Trophoblast cell (in vitro differentiated cells and primary cell): Measurements from ENCODE around the gene NME9.
A peak's percentile ranks its signal among the peaks of the same experiment; 100 is the strongest.

Source experiments
- DNase-seq, 2 donors: peaks; one replicate each; pipeline ENCODE4 v3.0.0-alpha.2; 2016
- H2AFZ ChIP-seq: 2 replicates; pipeline ENCODE4 v1.6.1; 2013; ENCODE audit warnings: low read length, moderate library complexity, mild to moderate bottlenecking; ENCODE audit not compliant: insufficient read depth, poor library complexity
- H2AK5ac ChIP-seq: 2 replicates; pipeline ENCODE4 v1.6.1; 2013; ENCODE audit warnings: mild to moderate bottlenecking, low read length
- H2BK120ac ChIP-seq: 2 replicates; pipeline ENCODE4 v1.6.1; 2013; ENCODE audit warnings: low read length, mild to moderate bottlenecking, moderate library complexity; ENCODE audit not compliant: insufficient read depth, poor library complexity
- H2BK12ac ChIP-seq: 2 replicates; pipeline ENCODE4 v1.6.1; 2013; ENCODE audit warnings: mild to moderate bottlenecking, low read length, moderate library complexity
- H2BK5ac ChIP-seq: 2 replicates; pipeline ENCODE4 v1.6.1; 2013; ENCODE audit warnings: low read length, low read depth, moderate library complexity, mild to moderate bottlenecking; ENCODE audit not compliant: poor library complexity
- H3K14ac ChIP-seq: 2 replicates; pipeline ENCODE4 v1.6.1; 2013; ENCODE audit warnings: mild to moderate bottlenecking, low read length
- H3K18ac ChIP-seq: 2 replicates; pipeline ENCODE4 v1.6.1; 2013; ENCODE audit warnings: mild to moderate bottlenecking, low read length
- H3K23ac ChIP-seq: 2 replicates; pipeline ENCODE4 v1.6.1; 2013; ENCODE audit warnings: low read length
- H3K27ac ChIP-seq: 2 replicates; pipeline ENCODE4 v1.5.1; 2013; ENCODE audit warnings: low read depth, mild to moderate bottlenecking, inconsistent platforms, low read length, moderate library complexity
- H3K27me3 ChIP-seq: 2 replicates; pipeline ENCODE4 v1.6.1; 2013; ENCODE audit warnings: inconsistent platforms, mild to moderate bottlenecking, low read length, moderate library complexity; ENCODE audit not compliant: insufficient read depth
- H3K36me3 ChIP-seq, 2 experiments: 1 replicate in 1 of 2; 2 replicates in 1 of 2; pipeline ENCODE4 v1.6.1; 2013; ENCODE audit warnings: low read length in 2 of 2, mild to moderate bottlenecking in 2 of 2, moderate library complexity in 1 of 2; ENCODE audit not compliant: insufficient read depth in 2 of 2, control insufficient read depth in 1 of 2
- H3K4ac ChIP-seq: 2 replicates; pipeline ENCODE4 v1.6.1; 2013; ENCODE audit warnings: low read depth, mild to moderate bottlenecking, low read length, moderate library complexity
- H3K4me1 ChIP-seq, 2 experiments: 1 replicate in 1 of 2; 2 replicates in 1 of 2; pipeline ENCODE4 v1.6.1; 2013; ENCODE audit warnings: low read length in 2 of 2, mild to moderate bottlenecking in 2 of 2, moderate library complexity in 1 of 2; ENCODE audit not compliant: insufficient read depth in 2 of 2, control insufficient read depth in 1 of 2
- H3K4me2 ChIP-seq: 2 replicates; pipeline ENCODE4 v1.6.1; 2013; ENCODE audit warnings: inconsistent platforms, mild to moderate bottlenecking, low read length, moderate library complexity
- H3K4me3 ChIP-seq: 2 replicates; pipeline ENCODE4 v1.5.1; 2013; ENCODE audit warnings: mild to moderate bottlenecking, low read depth, low read length, inconsistent platforms
- H3K79me1 ChIP-seq: one replicate; pipeline ENCODE4 v1.6.1; 2013; ENCODE audit warnings: low read length
- H3K79me2 ChIP-seq: 2 replicates; pipeline ENCODE4 v1.6.1; 2013; ENCODE audit warnings: low read length, mild to moderate bottlenecking; ENCODE audit not compliant: control insufficient read depth, insufficient read depth, poor library complexity
- H3K9ac ChIP-seq: 2 replicates; pipeline ENCODE4 v1.6.1; 2013; ENCODE audit warnings: mild to moderate bottlenecking, low read length
- H3K9me3 ChIP-seq: 2 replicates; pipeline ENCODE4 v1.6.1; 2013; ENCODE audit warnings: low read depth, mild to moderate bottlenecking, control low read depth, inconsistent platforms, low read length; ENCODE audit not compliant: insufficient read depth
- H4K12ac ChIP-seq: 2 replicates; pipeline ENCODE4 v1.6.1; 2013; ENCODE audit warnings: low read depth, mild to moderate bottlenecking, low read length, moderate library complexity
- H4K8ac ChIP-seq: 2 replicates; pipeline ENCODE4 v1.6.1; 2013; ENCODE audit warnings: low read depth, mild to moderate bottlenecking, low read length, moderate library complexity
- H4K91ac ChIP-seq: one replicate; pipeline ENCODE4 v1.6.1; 2013; ENCODE audit warnings: low read depth, mild to moderate bottlenecking, low read length, moderate library complexity
- WGBS: extraction: QIAGEN DNeasy Blood & Tissue Kit; methylation state at CpG from one replicate; pipeline ENCODE4 v1.1.7; 2013; ENCODE audit warnings: missing lambda C conversion rate; ENCODE audit not compliant: insufficient read length, insufficient coverage; ENCODE audit errors: extremely low coverage; 5-methylcytosine and 5-hydroxymethylcytosine counted together

The NME9 gene

DNA sequence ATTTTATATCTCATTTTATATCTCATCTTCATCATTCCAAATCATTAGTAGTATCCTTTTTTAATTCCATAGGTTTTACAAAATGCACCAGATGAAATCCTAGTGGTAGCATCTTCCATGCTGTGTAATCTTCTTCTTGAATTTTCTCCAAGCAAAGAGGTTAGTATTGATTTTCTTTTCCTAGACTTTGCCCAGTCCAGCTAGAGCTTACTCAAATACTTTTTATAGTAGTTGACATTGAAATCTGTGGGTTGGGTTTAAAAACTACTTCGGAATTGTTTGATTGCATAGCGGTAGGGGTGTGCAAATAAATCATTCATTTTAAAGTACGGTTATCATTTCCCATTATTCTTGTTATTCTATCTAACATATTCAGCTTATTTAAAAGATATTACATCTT is 62.6 kb downstream of the NME9 start:
- Histone ChIP-seq H3K27ac (no peak overlapping the region), H3K18ac (no peak overlapping the region), H2AFZ (no peak overlapping the region), H3K4me3 (no peak overlapping the region), H4K91ac (no peak overlapping the region), H3K14ac (no peak overlapping the region), H3K36me3 (peaks cover 2 to 3% of the 10 kb centered on the region in 2 experiments), H2BK5ac (no peak overlapping the region), H2BK120ac (no peak overlapping the region), H4K8ac (no peak overlapping the region), H4K12ac (no peak overlapping the region), H3K4me2 (no peak overlapping the region), H3K4me1 (no peaks in the 10 kb centered on the region), H3K23ac (no peak overlapping the region), H3K9me3 (no peaks in the 10 kb centered on the region), H3K79me2 (no peaks in the 10 kb centered on the region), H3K27me3 (no peaks in the 10 kb centered on the region), H3K9ac (no peak overlapping the region), H2AK5ac (no peak overlapping the region), H3K4ac (no peak overlapping the region), H3K79me1 (no peaks in the 10 kb centered on the region), H2BK12ac (no peak overlapping the region)
- no peak for DNase-seq
- no CpG with 5 or more reads among the region's 3 CpGs for WGBS

DNA sequence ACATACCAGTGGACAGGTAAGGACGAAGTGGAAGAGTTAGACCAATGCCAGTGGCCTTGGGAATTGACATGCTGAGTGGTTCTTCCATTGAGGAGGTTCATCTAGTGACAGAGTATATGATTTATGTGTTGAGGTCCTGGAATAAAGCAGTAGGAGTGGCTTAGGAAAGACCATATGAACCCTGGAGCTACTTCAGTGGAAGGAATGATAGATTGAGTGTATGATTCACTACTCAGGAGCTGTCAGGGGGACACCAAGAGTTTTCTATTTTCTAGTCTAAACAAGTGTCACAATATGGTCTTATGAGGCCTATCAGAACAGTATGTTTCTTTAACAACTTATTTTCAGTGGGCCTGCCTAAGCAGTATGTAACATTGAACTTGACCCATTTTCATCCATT is 63.9 kb downstream of the NME9 start:
- Histone ChIP-seq H3K18ac (no peak overlapping the region), H3K27ac (no peak overlapping the region), H2BK5ac (no peak overlapping the region), H4K12ac (no peak overlapping the region), H3K4ac (no peak overlapping the region), H3K9ac (no peak overlapping the region), H3K23ac (no peak overlapping the region), H3K27me3 (no peaks in the 10 kb centered on the region), H2AFZ (no peak overlapping the region), H3K9me3 (no peaks in the 10 kb centered on the region), H3K4me2 (no peak overlapping the region), H3K4me3 (no peak overlapping the region), H2BK120ac (no peak overlapping the region), H2AK5ac (no peak overlapping the region), H2BK12ac (no peak overlapping the region), H3K79me1 (no peaks in the 10 kb centered on the region), H3K4me1 (no peaks in the 10 kb centered on the region), H3K14ac (no peak overlapping the region), H4K8ac (no peak overlapping the region), H3K79me2 (no peaks in the 10 kb centered on the region), H3K36me3 (peaks cover 0 to 3% of the 10 kb centered on the region in 2 experiments), H4K91ac (no peak overlapping the region)
- WGBS = no CpG with 5 or more reads among the region's 1 CpG
- DNase-seq = no peak

DNA sequence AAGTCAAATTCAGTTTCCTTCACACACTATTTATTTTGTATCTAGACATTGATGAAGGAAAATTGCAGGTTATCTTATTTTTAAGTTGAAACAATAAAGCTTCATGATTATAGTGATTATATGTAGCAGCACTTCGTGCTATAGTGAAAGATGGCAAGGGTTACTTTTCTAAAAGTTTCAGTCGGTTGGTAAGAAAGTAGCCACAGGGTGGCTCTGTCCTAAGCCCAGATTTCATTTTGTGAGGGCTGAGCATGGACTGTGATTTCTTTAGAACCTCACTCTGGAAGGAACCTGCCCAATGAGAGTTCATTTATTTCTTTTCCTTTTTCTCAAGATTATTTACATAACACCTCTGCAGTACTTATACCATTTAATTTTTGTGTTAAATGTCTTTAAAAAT is 66.5 kb downstream of the NME9 start:
- Histone ChIP-seq H3K18ac (no peak overlapping the region), H3K4me2 (no peak overlapping the region), H2BK12ac (no peak overlapping the region), H3K27ac (no peak overlapping the region), H3K4ac (no peak overlapping the region), H3K36me3 (peaks cover 2 to 3% of the 10 kb centered on the region in 2 experiments), H3K79me1 (no peaks in the 10 kb centered on the region), H3K4me3 (no peak overlapping the region), H3K14ac (no peak overlapping the region), H2AFZ (no peak overlapping the region), H3K79me2 (no peaks in the 10 kb centered on the region), H4K12ac (no peak overlapping the region), H3K23ac (no peak overlapping the region), H3K9ac (no peak overlapping the region), H3K9me3 (peaks cover 1% of the 10 kb centered on the region), H2AK5ac (no peak overlapping the region), H3K27me3 (no peaks in the 10 kb centered on the region), H2BK5ac (no peak overlapping the region), H3K4me1 (no peaks in the 10 kb centered on the region), H4K8ac (no peak overlapping the region), H4K91ac (no peak overlapping the region), H2BK120ac (no peak overlapping the region)
- no peak for DNase-seq
- WGBS = no CpG with 5 or more reads among the region's 2 CpGs

DNA sequence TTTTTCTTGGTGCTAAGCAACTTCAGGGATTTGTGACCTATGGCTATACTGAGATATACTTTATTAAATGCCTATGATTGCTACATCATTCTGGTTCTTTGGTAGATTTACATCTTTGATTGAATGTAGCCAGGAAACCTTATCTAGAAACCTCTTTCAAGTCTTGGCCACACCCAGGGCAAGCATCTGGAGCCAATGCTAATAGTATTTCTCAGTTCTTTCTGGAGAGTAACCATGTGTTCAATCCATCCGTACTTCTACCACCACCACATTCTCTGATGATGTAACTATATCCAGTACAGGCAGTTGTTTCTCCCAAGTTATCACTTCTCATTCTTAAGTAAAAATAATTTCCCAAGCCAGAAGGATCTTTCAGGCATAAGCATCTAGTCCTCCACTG is 69.0 kb downstream of the NME9 start:
- no peaks in the 10 kb centered on the region for H3K79me1 ChIP-seq
- no peaks in the 10 kb centered on the region for H3K27me3 ChIP-seq
- no peak overlapping the region for H4K12ac ChIP-seq
- no peak overlapping the region for H4K8ac ChIP-seq
- no peaks in the 10 kb centered on the region for H3K79me2 ChIP-seq
- H2BK120ac ChIP-seq = no peak overlapping the region
- no peak overlapping the region for H3K23ac ChIP-seq
- no peak overlapping the region for H2BK12ac ChIP-seq
- no peak overlapping the region for H2AFZ ChIP-seq
- no peak overlapping the region for H3K27ac ChIP-seq
- no peak overlapping the region for H2AK5ac ChIP-seq
- H4K91ac ChIP-seq = no peak overlapping the region
- DNase-seq = peak; percentile 84 to 96
- H3K4ac ChIP-seq = no peak overlapping the region
- no peak overlapping the region for H3K18ac ChIP-seq
- no peak overlapping the region for H3K9ac ChIP-seq
- no peak overlapping the region for H3K4me2 ChIP-seq
- no CpG with 5 or more reads among the region's 1 CpG for WGBS
- H3K36me3 ChIP-seq = peaks cover 2 to 3% of the 10 kb centered on the region in 2 experiments
- no peak overlapping the region for H3K4me3 ChIP-seq
- H2BK5ac ChIP-seq = no peak overlapping the region
- H3K4me1 ChIP-seq = no peaks in the 10 kb centered on the region
- H3K14ac ChIP-seq = no peak overlapping the region
- H3K9me3 ChIP-seq = peaks cover 1% of the 10 kb centered on the region
